PC-3 (cell line): ENCODE measurements around the gene ARID4A.
"Not testable (repeated sequence)": the region's sequence is repeated elsewhere in the genome, so short reads cannot be mapped to it uniquely, and the experiment has no call there.

ENCODE experiments used
- EZH2 ChIP-seq: fragments of 300-600 bp; sonication (generic); IDR thresholded peaks from one replicate; pipeline ENCODE4 v1.6.1; 2017; ENCODE audit warnings: antibody characterized with exemption, mild to moderate bottlenecking, low read length; ENCODE audit not compliant: unreplicated experiment
- TF ChIP-seq, protein P1 (sequence below): fragments of 300-600 bp; sonication (generic); conservative IDR thresholded peaks from 2 replicates; pipeline ENCODE4 v1.5.1; 2017; ENCODE audit warnings: antibody characterized with exemption, low read depth, mild to moderate bottlenecking, low read length

- TF ChIP-seq, protein P1, sequence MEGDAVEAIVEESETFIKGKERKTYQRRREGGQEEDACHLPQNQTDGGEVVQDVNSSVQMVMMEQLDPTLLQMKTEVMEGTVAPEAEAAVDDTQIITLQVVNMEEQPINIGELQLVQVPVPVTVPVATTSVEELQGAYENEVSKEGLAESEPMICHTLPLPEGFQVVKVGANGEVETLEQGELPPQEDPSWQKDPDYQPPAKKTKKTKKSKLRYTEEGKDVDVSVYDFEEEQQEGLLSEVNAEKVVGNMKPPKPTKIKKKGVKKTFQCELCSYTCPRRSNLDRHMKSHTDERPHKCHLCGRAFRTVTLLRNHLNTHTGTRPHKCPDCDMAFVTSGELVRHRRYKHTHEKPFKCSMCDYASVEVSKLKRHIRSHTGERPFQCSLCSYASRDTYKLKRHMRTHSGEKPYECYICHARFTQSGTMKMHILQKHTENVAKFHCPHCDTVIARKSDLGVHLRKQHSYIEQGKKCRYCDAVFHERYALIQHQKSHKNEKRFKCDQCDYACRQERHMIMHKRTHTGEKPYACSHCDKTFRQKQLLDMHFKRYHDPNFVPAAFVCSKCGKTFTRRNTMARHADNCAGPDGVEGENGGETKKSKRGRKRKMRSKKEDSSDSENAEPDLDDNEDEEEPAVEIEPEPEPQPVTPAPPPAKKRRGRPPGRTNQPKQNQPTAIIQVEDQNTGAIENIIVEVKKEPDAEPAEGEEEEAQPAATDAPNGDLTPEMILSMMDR: not testable (repeated sequence)
- not testable (repeated sequence) for TF ChIP-seq EZH2
Measured at GRCh38 chr14:58416934-58417333, 118.6 kb downstream of the ARID4A start.
